GM12864 (cell line): Measurements from ENCODE around the gene ZNF385D.
"Not testable (repeated sequence)": the region's sequence is repeated elsewhere in the genome, so short reads cannot be mapped to it uniquely, and the experiment has no call there.

ENCODE experiments used
- DNase-seq: peaks from one replicate; pipeline ENCODE4 v3.0.0-alpha.2; 2011; ENCODE audit warnings: low read depth
- H3K4me3 ChIP-seq: 2 replicates; pipeline ENCODE4 v1.5.1; 2011; ENCODE audit warnings: mild to moderate bottlenecking, low read depth, low read length, control low read depth
- CTCF ChIP-seq: IDR thresholded peaks from 2 replicates; pipeline ENCODE4 v1.5.1; 2011; ENCODE audit warnings: low read depth, mild to moderate bottlenecking, moderate library complexity, low read length, control low read depth, inconsistent platforms; ENCODE audit errors: missing control alignments

The ZNF385D gene

GRCh38 chr3:21500834-21501233 is 250.2 kb downstream of the ZNF385D start:
- TF ChIP-seq CTCF, result no peak
- no peak overlapping the region for H3K4me3 ChIP-seq
- no peak for DNase-seq

DNA sequence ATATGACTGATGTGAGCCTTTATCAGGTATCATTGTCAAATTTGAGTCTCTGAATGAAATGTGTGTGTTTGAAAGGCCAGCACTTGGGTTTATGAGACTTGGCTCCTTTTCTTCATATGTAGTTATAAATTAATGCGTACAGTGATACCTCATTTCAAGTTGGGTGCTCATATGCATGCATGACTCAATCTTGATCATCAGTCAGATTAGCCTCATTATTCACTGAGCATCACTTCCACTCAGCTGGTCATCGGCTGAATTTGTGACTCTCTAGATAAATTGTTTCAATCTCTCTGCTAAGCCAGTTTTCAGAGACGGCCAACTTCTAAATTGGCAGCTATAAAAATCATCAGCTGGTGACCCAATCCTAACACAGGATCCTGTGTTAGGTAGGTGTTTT is 260.3 kb downstream of the ZNF385D start:
- DNase-seq, H3K4me3 ChIP-seq: not testable (repeated sequence)

- H3K4me3 ChIP-seq, result no peak overlapping the region
- no peak for TF ChIP-seq CTCF
- DNase-seq, result no peak
Observed at GRCh38 chr3:21487520-21487919, 263.5 kb downstream of the ZNF385D start.

- DNase-seq, H3K4me3 ChIP-seq: not testable (repeated sequence)
Observed at GRCh38 chr3:21486024-21486935, 264.7 kb downstream of the ZNF385D start.

DNA sequence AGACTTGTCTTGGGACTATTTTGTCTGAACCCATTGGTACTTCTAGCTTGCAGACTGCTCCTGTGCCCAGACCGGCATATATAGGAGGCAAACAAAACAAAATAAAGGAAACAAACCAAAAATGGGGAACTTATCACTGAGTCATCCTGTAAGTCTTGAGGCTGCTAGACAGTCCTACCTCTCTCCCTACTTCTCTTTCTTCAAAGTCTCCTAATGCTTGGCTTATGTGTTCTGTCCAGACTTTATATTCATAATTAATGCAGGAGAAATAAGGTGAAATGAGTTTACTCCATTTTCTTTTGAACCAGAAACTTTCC is 266.2 kb downstream of the ZNF385D start:
- no peak overlapping the region for H3K4me3 ChIP-seq
- no peak for TF ChIP-seq CTCF
- DNase-seq, result no peak

DNA sequence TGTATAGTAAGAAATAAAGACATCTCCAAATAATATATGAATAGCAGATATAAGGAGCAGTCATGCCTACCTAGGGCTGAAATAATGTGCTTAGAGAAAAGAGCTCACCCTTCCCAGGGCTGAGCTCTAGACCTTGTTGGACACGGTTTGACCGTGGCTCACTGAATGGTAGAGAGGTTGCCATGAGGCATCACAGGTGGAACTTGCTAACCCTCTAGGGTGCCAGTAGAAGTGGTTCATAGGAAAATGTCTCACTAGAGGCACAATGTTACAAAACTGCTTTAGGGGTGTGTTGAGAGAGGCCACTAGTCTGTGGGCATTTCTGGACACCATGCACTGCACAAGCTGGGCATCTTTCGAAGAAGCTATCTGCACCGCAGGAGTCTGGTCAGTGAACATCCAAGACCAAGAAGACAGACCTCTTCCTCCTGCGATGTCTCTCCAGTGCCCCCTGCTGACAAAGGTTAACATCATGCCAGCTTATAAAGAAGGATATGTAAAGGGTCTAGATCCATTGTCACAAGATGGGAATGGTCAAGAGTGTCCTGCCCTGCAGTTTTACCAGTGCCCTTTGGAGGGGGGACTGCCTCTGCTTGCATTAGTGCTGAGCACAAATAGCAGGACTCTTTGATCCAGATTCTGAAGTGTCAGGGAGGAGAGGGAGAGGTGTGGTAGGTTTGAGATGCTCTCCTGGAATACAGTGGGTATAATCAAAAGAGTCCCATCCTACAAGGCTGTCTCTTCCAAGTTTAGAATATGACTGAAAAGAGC is 266.8 kb downstream of the ZNF385D start:
- H3K4me3 ChIP-seq, result no peak overlapping the region
- TF ChIP-seq CTCF, result peak; percentile 72
- peak; percentile 18 for DNase-seq

DNA sequence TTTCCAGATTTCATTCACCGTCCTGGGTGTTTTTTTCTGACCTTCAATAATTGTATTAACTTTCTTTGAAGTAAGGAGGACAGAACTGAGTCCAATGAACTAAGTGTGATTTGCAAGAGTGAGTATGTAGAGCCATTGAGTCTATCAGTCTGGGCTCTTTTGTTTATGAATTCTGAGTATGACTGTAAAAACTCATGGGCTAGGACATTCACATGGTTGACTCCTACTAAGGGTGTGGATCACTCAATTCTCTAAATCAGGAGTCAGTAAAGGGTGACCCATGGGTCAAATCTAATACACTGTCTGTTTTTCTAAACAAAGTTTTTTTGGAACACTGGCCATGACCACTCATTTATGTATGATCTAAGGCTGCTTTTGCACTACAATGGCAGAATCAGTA is 269.0 kb downstream of the ZNF385D start:
- no peak overlapping the region for H3K4me3 ChIP-seq
- no peak for TF ChIP-seq CTCF

More for the DNA sequence above, 269.0 kb downstream of the ZNF385D start:
- DNase-seq, result no peak
